Measurements from ENCODE around the gene NFATC4. TPM values are rescaled to one million over a fixed set of nuclear protein-coding genes. Genes with fewer than 3 reads are reported as not detected.
A peak's percentile ranks its signal among the peaks of the same experiment; 100 is the strongest.

Gene NFATC4
- total and polyA plus RNA-seq, 3 donors from 2014 or later = 40.9 to 83.6 (median 53.5) TPM

DNA sequence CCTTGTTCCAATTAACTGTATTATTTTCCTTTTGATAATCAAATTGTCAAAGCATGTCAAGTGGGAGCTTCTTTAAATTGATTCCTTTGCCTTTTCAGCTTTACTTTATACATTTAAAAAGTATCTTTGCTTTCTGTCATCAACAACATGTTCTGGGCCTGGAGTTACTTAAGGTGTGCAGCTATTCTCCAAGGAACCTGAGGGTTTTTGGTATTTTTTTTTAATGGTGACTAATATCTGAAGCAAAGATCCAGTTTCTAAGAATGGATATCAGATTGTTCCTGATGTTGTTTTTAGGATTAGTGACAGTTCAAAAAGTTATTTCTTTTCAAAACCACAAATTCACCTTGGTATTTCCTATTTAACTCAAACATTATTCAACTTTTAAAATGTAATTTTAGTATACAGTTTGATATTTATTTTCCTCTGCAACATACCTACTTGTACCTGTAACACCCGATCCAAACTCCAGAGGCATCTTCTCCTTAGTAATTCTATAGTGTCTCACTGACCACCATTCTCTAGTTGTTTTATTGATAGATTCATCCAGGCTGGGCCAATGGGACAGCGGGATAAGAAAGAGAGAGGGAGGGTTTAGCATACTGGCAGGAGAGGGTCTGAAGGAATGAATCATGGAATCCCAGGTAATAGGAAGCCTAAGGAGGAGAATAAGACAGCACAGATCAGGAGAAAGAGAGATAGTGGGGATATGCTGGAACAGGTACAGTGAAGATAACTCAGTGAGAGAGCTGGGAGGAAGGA lies 58.3 kb downstream of the NFATC4 start:
- Histone ChIP-seq H3K9me3 (no peaks in the 10 kb centered on the region), H3K27me3 (no peaks in the 10 kb centered on the region), H3K4me3 (no peak overlapping the region), H3K4me1 (peaks cover 17% of the 10 kb centered on the region), H3K36me3 (ENCODE audit: low read depth, missing control alignments) (no peaks in the 10 kb centered on the region), H3K27ac (peak overlapping the region in 1 of 2 donors; percentile 51)
- no peak for DNase-seq
- WGBS, 2 donors = 82 to 90% methylated on average over 2 of the region's 2 CpGs
- TF ChIP-seq, protein P1, sequence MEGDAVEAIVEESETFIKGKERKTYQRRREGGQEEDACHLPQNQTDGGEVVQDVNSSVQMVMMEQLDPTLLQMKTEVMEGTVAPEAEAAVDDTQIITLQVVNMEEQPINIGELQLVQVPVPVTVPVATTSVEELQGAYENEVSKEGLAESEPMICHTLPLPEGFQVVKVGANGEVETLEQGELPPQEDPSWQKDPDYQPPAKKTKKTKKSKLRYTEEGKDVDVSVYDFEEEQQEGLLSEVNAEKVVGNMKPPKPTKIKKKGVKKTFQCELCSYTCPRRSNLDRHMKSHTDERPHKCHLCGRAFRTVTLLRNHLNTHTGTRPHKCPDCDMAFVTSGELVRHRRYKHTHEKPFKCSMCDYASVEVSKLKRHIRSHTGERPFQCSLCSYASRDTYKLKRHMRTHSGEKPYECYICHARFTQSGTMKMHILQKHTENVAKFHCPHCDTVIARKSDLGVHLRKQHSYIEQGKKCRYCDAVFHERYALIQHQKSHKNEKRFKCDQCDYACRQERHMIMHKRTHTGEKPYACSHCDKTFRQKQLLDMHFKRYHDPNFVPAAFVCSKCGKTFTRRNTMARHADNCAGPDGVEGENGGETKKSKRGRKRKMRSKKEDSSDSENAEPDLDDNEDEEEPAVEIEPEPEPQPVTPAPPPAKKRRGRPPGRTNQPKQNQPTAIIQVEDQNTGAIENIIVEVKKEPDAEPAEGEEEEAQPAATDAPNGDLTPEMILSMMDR (IDR thresholded peaks at IDR 0.05) = no peak
- no peak for TF ChIP-seq POLR2A (IDR thresholded peaks at IDR 0.05)
- intact Hi-C loops (cut with DNase I; ENCODE audit: low total_unique reads) = no loop called here

DNA sequence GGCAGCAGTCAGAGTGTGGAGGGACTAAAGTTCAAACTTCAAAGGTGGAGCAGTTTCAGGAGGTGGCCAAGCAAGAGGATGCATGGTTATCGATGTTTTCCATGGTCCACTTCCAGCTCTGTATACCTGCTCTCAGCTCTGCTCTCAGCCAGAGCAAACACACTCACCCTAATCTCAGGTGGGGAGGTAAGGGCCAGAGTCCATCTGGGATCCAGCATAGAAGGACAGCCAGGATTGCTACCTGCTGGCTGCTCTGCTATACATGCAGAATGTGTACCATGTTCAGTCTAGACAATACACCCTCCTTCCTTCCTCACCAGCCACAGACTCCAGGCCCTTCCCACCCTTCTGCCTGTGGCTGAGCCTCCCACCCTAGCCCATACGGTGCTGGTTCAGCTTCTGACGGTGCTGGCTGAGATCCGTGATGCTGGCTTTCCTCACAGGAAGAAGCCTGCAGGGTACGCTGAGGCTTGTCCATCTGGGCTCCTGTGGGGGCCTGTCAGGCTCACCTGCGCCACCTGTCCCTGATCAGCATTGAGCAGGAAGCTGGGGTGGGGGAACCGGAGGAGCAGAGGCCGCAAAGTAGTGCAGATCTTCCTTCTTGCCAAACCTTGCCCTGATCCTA lies 59.0 kb downstream of the NFATC4 start:
- TF ChIP-seq POLR2A (IDR thresholded peaks at IDR 0.05) = no peak
- TF ChIP-seq, protein P1 (IDR thresholded peaks at IDR 0.05) = no peak
- no peak for DNase-seq
- Histone ChIP-seq H3K9me3 (no peaks in the 10 kb centered on the region), H3K27me3 (no peaks in the 10 kb centered on the region), H3K27ac (no peak overlapping the region), H3K4me1 (peaks cover 24% of the 10 kb centered on the region), H3K4me3 (no peak overlapping the region), H3K36me3 (ENCODE audit: low read depth, missing control alignments) (no peaks in the 10 kb centered on the region)
- 81 to 89% methylated on average over 8 of the region's 8 CpGs for WGBS, 2 donors
- intact Hi-C loops (cut with DNase I; ENCODE audit: low total_unique reads) = no loop called here

DNA sequence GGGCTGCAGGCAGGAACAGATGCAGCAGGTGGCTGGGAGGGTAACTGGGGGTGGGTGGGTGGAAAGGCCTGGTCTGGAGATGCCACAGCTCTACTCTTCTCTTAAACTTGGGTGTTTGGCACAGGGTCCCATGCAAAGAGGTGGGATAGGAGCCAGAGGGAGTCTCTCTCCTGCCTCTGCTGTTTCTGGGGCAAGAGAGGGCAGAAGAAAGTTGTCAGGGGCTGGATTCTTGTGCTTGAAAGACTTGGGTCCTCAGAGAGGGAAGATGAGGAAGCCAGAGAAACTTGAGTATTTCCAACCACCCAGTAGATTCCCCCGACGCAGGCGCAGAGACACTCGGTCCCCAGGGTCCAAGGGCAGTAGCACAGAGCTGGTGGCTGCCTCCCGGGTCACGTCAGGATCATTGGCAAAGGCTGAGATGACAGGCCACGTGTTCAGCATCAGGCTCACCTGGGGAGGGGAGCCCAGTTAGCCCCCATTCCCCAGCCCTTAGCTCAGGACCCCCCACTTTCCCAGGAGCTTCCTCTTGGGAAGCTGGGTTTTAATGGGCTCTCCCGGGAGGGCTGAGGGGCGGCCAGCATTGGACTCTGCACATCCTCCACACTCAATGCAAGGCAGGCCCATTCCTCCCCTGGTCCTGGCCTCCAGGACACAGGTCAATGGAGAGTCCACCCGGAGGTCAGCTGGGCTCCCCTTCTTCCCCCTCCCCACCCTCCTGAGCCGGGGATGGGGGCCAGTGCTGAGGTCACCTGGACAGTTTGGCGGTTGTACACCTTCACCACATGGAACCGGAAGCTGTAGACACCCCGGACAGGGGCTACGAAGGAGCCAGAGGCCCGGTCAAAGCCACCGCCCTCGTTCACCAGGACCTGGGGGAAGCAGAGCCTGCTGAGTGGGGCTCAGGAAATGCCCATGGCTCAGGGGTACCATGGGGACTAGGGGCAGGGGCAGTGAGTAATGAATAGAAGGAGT lies 59.8 kb downstream of the NFATC4 start:
- intact Hi-C loops (cut with DNase I; ENCODE audit: low total_unique reads) = no loop called here
- Histone ChIP-seq H3K9me3 (no peaks in the 10 kb centered on the region), H3K27me3 (no peaks in the 10 kb centered on the region), H3K4me3 (no peak overlapping the region), H3K36me3 (ENCODE audit: low read depth, missing control alignments) (no peaks in the 10 kb centered on the region), H3K27ac (no peak overlapping the region), H3K4me1 (peaks cover 29% of the 10 kb centered on the region)
- no peak for TF ChIP-seq POLR2A (IDR thresholded peaks at IDR 0.05)
- TF ChIP-seq, protein P1 (IDR thresholded peaks at IDR 0.05) = no peak
- WGBS, 2 donors = 85 to 90% methylated on average over 15 to 18 of the region's 18 CpGs
- no peak for DNase-seq

DNA sequence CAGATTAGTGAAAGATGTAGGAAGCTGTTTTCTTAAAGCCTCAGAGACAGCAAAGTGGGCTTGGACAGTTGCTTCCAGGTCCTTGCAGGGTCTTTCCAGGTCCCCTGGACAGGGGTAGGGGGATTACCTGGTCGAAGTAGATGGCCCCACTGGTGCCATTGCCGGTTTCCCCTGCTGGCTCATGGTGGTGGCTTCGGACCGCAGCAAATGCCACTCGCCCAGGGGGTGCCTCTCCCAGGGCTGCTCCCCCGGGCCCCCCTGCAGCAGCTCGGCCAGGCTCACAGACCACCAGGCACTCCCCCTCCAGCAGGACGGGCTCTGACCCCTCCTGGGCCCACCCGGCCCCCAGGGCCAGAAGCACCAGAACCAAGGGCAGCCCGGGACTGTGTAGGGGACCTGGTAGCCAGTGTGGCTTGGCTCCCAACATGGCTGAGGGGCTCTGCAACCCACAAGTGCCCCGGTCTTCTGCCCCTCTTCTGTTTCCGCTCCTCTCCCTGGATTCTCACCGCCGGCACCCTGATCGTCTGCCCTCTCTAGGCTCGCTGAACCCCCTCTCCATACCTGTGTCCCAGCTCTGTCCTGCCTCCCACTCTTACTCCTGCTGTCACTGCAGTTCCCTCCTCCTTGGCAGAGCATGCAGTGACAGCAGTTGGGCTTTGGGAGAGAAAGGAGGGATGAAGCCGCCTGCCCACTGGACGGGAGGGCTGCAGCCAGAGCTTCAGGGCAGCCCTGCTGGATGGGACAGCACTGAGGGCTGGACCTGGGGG lies 60.8 kb downstream of the NFATC4 start:
- H3K27ac ChIP-seq = peak overlapping the region; percentile 92 to 98
- H3K4me1 ChIP-seq = peaks cover 29% of the 10 kb centered on the region
- no peaks in the 10 kb centered on the region for H3K36me3 ChIP-seq (ENCODE audit: low read depth, missing control alignments)
- WGBS, 2 donors = 47 to 66% methylated on average over 10 to 15 of the region's 18 CpGs
- H3K4me3 ChIP-seq = peak overlapping the region in 1 of 2 donors; percentile 80
- no peaks in the 10 kb centered on the region for H3K9me3 ChIP-seq
- intact Hi-C loops (cut with DNase I; ENCODE audit: low total_unique reads) = no loop called here
- DNase-seq = no peak
- no peak for TF ChIP-seq POLR2A (IDR thresholded peaks at IDR 0.05)
- TF ChIP-seq, protein P1 (IDR thresholded peaks at IDR 0.05) = no peak
- no peaks in the 10 kb centered on the region for H3K27me3 ChIP-seq

All from testis (tissue), 3 donors.